Measurements from ENCODE around the gene ARL14EPL. TPM values are rescaled to one million over a fixed set of nuclear protein-coding genes. Genes with fewer than 3 reads are reported as not detected.

ARL14EPL gene
- not detected for total RNA-seq

DNA sequence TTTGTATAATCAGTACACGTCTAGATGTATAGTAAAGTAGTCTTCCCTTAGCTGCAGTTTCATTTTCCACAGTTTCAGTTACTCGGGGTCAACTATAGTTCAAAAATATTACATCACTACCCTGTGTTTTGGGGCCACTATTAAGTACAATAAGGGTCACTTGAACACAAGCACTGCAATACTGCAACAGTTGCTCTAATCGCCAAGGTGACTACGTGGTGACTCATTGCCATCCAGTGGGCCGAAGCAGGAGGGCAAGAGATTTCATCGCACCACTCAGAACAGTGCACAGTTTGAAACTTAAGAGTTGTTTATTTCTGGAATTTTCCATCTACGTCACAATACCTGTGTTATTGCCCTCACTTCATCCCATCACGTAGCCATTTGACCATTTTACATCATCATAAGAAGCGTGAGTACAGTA, at the start of gene ARL14EPL:
Gene ARL14EPL, plus strand, starts transcription at position 379 of the 424 bp plus-strand sequence. CDS start 18,994 bp downstream, outside the sequence.
- TF ChIP-seq, protein P1, sequence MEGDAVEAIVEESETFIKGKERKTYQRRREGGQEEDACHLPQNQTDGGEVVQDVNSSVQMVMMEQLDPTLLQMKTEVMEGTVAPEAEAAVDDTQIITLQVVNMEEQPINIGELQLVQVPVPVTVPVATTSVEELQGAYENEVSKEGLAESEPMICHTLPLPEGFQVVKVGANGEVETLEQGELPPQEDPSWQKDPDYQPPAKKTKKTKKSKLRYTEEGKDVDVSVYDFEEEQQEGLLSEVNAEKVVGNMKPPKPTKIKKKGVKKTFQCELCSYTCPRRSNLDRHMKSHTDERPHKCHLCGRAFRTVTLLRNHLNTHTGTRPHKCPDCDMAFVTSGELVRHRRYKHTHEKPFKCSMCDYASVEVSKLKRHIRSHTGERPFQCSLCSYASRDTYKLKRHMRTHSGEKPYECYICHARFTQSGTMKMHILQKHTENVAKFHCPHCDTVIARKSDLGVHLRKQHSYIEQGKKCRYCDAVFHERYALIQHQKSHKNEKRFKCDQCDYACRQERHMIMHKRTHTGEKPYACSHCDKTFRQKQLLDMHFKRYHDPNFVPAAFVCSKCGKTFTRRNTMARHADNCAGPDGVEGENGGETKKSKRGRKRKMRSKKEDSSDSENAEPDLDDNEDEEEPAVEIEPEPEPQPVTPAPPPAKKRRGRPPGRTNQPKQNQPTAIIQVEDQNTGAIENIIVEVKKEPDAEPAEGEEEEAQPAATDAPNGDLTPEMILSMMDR (IDR thresholded peaks at IDR 0.05), result peak in 2 of 6 experiments; percentile 7 to 17
- no peak for TF ChIP-seq POLR2A (IDR thresholded peaks at IDR 0.05)
- H3K9me3 ChIP-seq, result no peaks in the 10 kb centered on the region
- H3K27ac ChIP-seq, result no peak within 1 kb of the TSS
- no peaks in the 10 kb centered on the region for H3K36me3 ChIP-seq
- H3K27me3 ChIP-seq, result no peaks in the 10 kb centered on the region
- intact Hi-C loops (cut with DNase I), result no loop called here
- H3K4me3 ChIP-seq (replicated peaks in 1 of 3), result no peak within 1 kb of the TSS
- WGBS, 2 donors, result 64 to 66% methylated on average over 9 of the region's 9 CpGs
- no peaks in the 10 kb centered on the region for H3K4me1 ChIP-seq
- peak; percentile 10 to 12 for DNase-seq

DNA sequence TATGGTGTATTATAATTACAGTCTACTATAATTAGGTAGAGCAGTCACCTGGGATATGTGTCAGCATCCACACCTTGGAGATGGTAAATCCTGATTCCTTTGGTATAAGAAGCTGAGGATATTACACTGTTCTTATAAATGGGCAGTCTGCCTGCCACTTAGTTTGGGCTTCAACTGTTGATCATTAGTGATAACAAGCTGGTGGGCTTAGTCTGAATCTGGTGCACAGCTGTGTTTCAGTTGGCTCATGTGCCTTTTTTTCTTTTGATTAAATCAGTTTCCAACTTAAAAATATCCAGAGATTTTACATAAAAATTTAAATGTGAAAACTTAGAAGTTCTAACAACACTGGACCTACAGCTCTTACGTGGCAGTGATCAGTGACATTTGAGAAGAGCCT, 48.8 kb upstream of the ARL14EPL start:
- Histone ChIP-seq H3K9me3 (no peaks in the 10 kb centered on the region), H3K4me3 (replicated peaks in 1 of 3) (no peak overlapping the region), H3K27me3 (no peaks in the 10 kb centered on the region), H3K27ac (no peak overlapping the region), H3K36me3 (no peaks in the 10 kb centered on the region), H3K4me1 (no peaks in the 10 kb centered on the region)
- intact Hi-C loops (cut with DNase I), result no loop called here
- DNase-seq, result no peak
- WGBS, 2 donors, result 79 to 81% methylated on average over 1 of the region's 1 CpG
- no peak for TF ChIP-seq POLR2A (IDR thresholded peaks at IDR 0.05)
- TF ChIP-seq, protein P1 (IDR thresholded peaks at IDR 0.05), result no peak

DNA sequence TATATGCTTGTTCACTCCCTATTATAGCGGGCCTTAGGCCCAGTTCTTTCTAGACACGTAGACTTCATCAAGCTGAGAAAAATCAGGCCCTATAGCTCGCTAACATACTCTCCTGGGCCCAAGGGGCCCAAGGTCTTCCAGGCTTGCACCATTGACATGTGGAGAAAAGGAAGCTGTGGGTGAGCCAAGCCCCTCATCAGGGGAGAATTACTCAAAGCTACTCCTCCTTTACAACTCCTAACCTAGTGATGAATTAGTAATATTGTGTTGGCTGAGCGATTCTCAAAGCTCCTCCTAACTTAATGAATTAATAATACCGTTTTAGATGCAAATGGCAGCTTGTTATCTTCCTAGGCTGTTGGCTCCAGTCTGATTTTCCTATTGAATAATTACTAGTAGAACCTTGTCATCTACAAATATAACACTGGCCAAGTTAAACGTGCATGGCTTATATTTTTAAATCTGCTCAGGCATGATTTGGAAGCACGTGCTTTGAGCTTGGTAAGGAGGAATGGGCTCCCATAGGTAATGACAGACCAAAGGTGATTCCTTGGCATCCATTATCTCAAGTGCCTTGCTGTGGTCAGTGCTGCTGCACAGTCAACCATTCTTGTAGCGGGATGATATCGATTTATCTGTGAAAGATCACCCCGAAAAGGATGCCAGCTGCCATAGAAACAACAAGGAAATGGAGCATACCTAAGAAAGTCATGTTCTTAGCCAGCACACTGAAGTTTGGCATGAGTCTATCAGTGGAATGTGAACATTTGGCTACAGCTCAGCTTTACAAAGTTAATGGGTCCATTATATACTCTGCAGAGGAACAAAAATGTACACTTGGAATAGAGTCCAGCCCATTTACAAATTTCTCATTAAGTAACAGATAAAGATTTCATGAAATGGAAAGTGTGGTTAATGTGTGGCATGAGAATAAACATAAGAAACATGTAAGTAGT, 46.2 kb upstream of the ARL14EPL start:
- DNase-seq, result no peak
- Histone ChIP-seq H3K4me3 (replicated peaks in 1 of 3) (no peak overlapping the region), H3K27ac (no peak overlapping the region)

DNA sequence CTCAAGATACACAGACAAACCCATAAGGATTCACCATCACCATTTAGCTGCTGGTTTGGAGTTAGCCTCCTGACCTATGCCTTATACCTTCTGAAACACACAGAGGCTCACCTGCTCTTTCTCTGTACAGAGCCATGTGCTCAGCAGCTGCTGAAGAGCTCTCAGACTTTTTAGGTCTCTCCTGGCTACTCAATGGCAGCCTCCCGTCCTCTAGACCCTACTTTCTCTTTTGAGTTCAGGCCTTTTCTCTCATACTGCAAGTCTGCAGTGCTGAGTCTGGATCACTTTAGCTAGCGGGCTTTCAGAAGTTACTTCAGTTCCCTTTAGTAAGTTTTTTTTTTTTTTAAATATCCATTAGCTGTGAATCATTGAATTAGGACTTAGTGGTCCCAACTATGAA, 44.3 kb upstream of the ARL14EPL start:
- no peaks in the 10 kb centered on the region for H3K36me3 ChIP-seq
- H3K4me3 ChIP-seq (replicated peaks in 1 of 3), result no peak overlapping the region
- TF ChIP-seq, protein P1 (IDR thresholded peaks at IDR 0.05), result no peak
- TF ChIP-seq POLR2A (IDR thresholded peaks at IDR 0.05), result no peak
- no peaks in the 10 kb centered on the region for H3K9me3 ChIP-seq
- intact Hi-C loops (cut with DNase I), result no loop called here
- WGBS, 2 donors, result 89 to 90% methylated on average over 2 of the region's 2 CpGs
- H3K4me1 ChIP-seq, result no peaks in the 10 kb centered on the region
- DNase-seq, result no peak
- H3K27me3 ChIP-seq, result no peaks in the 10 kb centered on the region
- H3K27ac ChIP-seq, result no peak overlapping the region

More for the DNA sequence above, 46.2 kb upstream of the ARL14EPL start:
- intact Hi-C loops (cut with DNase I), result no loop called here
- H3K27me3 ChIP-seq, result no peaks in the 10 kb centered on the region
- TF ChIP-seq, protein P1 (IDR thresholded peaks at IDR 0.05), result no peak
- no peak for TF ChIP-seq POLR2A (IDR thresholded peaks at IDR 0.05)
- no peaks in the 10 kb centered on the region for H3K4me1 ChIP-seq
- H3K9me3 ChIP-seq, result no peaks in the 10 kb centered on the region
- H3K36me3 ChIP-seq, result no peaks in the 10 kb centered on the region
- 83 to 85% methylated on average over 10 of the region's 10 CpGs for WGBS, 2 donors

DNA sequence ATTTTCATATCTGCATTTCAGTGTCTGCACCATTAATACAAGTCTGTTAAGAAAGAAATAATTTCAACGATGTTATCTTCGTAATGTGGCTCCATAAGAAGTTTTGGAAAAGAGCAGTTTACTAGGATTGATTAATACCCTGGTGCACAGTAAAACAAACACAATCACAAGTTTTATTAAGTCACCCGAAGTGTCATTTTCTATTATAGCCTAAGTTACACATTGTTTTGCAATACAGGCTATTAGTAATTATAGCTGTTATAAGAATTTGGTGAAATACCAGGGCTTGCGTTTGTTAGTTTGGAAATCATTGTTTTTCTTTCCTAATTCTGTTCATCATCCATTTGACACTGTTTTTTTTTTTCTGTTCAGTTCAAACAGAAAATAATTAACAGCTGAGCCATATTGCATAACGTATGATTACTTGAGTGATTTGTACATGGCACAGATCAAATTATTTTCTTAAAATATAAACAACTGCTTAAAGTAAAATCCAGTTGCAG, 39.4 kb upstream of the ARL14EPL start:
- no peaks in the 10 kb centered on the region for H3K9me3 ChIP-seq
- H3K4me1 ChIP-seq, result no peaks in the 10 kb centered on the region
- intact Hi-C loops (cut with DNase I), result no loop called here
- no peak overlapping the region for H3K4me3 ChIP-seq (replicated peaks in 1 of 3)
- H3K27me3 ChIP-seq, result no peaks in the 10 kb centered on the region
- DNase-seq, result no peak
- no peak overlapping the region for H3K27ac ChIP-seq
- H3K36me3 ChIP-seq, result no peaks in the 10 kb centered on the region
- TF ChIP-seq, protein P1 (IDR thresholded peaks at IDR 0.05), result no peak
- TF ChIP-seq POLR2A (IDR thresholded peaks at IDR 0.05), result no peak
- WGBS, 2 donors, result 68 to 72% methylated on average over 5 of the region's 5 CpGs
